ENCODE results near the gene ATP11A. TPM values are rescaled to one million over a fixed set of nuclear protein-coding genes. Genes with fewer than 3 reads are reported as not detected.

ATP11A gene
- total and polyA plus RNA-seq, 2 donors (not counting 3 experiments of a cell fraction or from before 2014, with no cell fraction given), result 16.5 to 88.1 TPM

GRCh38 chr13:112831196-112831595 lies 141.4 kb downstream of the ATP11A start:
- no peak overlapping the region for H2AFZ ChIP-seq (ENCODE audit: low read depth, low read length)
- no peaks in the 10 kb centered on the region for H3K79me2 ChIP-seq (ENCODE audit: control insufficient read depth, insufficient read depth, low read length)
- H4K20me1 ChIP-seq (replicated peaks; ENCODE audit: control insufficient read depth, extremely low read depth, insufficient read depth, low read length), result no peaks in the 10 kb centered on the region
- H3K27ac ChIP-seq (ENCODE audit: insufficient read depth, low read depth, low read length), result no peak overlapping the region
- H3K9me3 ChIP-seq (replicated peaks; ENCODE audit: control insufficient read depth, insufficient read depth, low read length), result no peaks in the 10 kb centered on the region
- no peak for FAIRE-seq
- intact Hi-C loops (cut with micrococcal nuclease) (no loop called here), dilution Hi-C loops (cut with MboI; ENCODE audit: extremely low pct_ligation_motif_present, low sequenced_read_pairs) (no loop called here)
- TF ChIP-seq MAX (IDR thresholded peaks at IDR 0.05; ENCODE audit: insufficient read depth, insufficient read length) (no peak), POLR2A (IDR thresholded peaks at IDR 0.05; ENCODE audit: low read depth, low read length) (no peak), JUN (IDR thresholded peaks at IDR 0.05; ENCODE audit: borderline replicate concordance, insufficient read depth, insufficient read length, low read depth) (no peak), GATA2 (IDR thresholded peaks at IDR 0.05; ENCODE audit: insufficient read depth, insufficient read length, low read depth, low read length) (no peak)
- H3K4me1 ChIP-seq (ENCODE audit: control insufficient read depth, extremely low read depth, insufficient read depth, low read length), result no peaks in the 10 kb centered on the region
- CTCF ChIA-PET, result no interaction called here
- no TSS peak for BruUV-seq (replicated peaks)
- no peak for DNase-seq (ENCODE audit: low read depth, low spot score)
- H3K27me3 ChIP-seq (ENCODE audit: control insufficient read depth in 2 of 2, insufficient read depth in 2 of 2, low read length in 2 of 2), result no peaks in the 10 kb centered on the region
- H3K9ac ChIP-seq (replicated peaks; ENCODE audit: extremely low read depth, insufficient read depth, low read length), result no peak overlapping the region
- H3K4me3 ChIP-seq (replicated peaks in 1 of 3; ENCODE audit: insufficient read depth in 1 of 3, low read depth in 1 of 3, low read length in 3 of 3), result no peak overlapping the region
- H3K9me1 ChIP-seq (replicated peaks; ENCODE audit: control insufficient read depth, extremely low read depth, insufficient read depth, low read length), result no peaks in the 10 kb centered on the region
- peaks cover 2 to 54% of the 10 kb centered on the region in 2 experiments for H3K36me3 ChIP-seq (ENCODE audit: control insufficient read depth in 2 of 2, extremely low read depth in 1 of 2, insufficient read depth in 2 of 2, low read length in 2 of 2)
- H3K4me2 ChIP-seq (ENCODE audit: insufficient read depth, low read length), result no peak overlapping the region
- POLR2A ChIA-PET, result no interaction called here

GRCh38 chr13:112831801-112832200 lies 142.0 kb downstream of the ATP11A start:
- Histone ChIP-seq H3K4me2 (ENCODE audit: insufficient read depth, low read length) (no peak overlapping the region), H3K9ac (replicated peaks; ENCODE audit: extremely low read depth, insufficient read depth, low read length) (no peak overlapping the region), H3K9me3 (replicated peaks; ENCODE audit: control insufficient read depth, insufficient read depth, low read length) (no peaks in the 10 kb centered on the region), H3K36me3 (ENCODE audit: control insufficient read depth in 2 of 2, extremely low read depth in 1 of 2, insufficient read depth in 2 of 2, low read length in 2 of 2) (peaks cover 2 to 54% of the 10 kb centered on the region in 2 experiments), H3K4me1 (ENCODE audit: control insufficient read depth, extremely low read depth, insufficient read depth, low read length) (no peaks in the 10 kb centered on the region), H3K27ac (ENCODE audit: insufficient read depth, low read depth, low read length) (no peak overlapping the region), H3K9me1 (replicated peaks; ENCODE audit: control insufficient read depth, extremely low read depth, insufficient read depth, low read length) (no peaks in the 10 kb centered on the region), H4K20me1 (replicated peaks; ENCODE audit: control insufficient read depth, extremely low read depth, insufficient read depth, low read length) (no peaks in the 10 kb centered on the region), H2AFZ (ENCODE audit: low read depth, low read length) (no peak overlapping the region), H3K4me3 (replicated peaks in 1 of 3; ENCODE audit: insufficient read depth in 1 of 3, low read depth in 1 of 3, low read length in 3 of 3) (no peak overlapping the region), H3K27me3 (ENCODE audit: control insufficient read depth in 2 of 2, insufficient read depth in 2 of 2, low read length in 2 of 2) (no peaks in the 10 kb centered on the region), H3K79me2 (ENCODE audit: control insufficient read depth, insufficient read depth, low read length) (no peaks in the 10 kb centered on the region)
- ChIA-PET POLR2A (no interaction called here), CTCF (no interaction called here)
- intact Hi-C loops (cut with micrococcal nuclease) (no loop called here), dilution Hi-C loops (cut with MboI; ENCODE audit: extremely low pct_ligation_motif_present, low sequenced_read_pairs) (no loop called here)
- DNase-seq (ENCODE audit: low read depth, low spot score) (no peak), FAIRE-seq (no peak)
- no TSS peak for BruUV-seq (replicated peaks)
- TF ChIP-seq CTCF (IDR thresholded peaks at IDR 0.05; ENCODE audit: extremely low read depth in 1 of 2, insufficient read depth in 1 of 2, low read depth in 1 of 2, low read length in 2 of 2) (no peak), JUN (IDR thresholded peaks at IDR 0.05; ENCODE audit: borderline replicate concordance, insufficient read depth, insufficient read length, low read depth) (no peak), MAX (IDR thresholded peaks at IDR 0.05; ENCODE audit: insufficient read depth, insufficient read length) (no peak), MYC (IDR thresholded peaks at IDR 0.05; ENCODE audit: low read depth, low read length) (no peak), GATA2 (IDR thresholded peaks at IDR 0.05; ENCODE audit: insufficient read depth, insufficient read length, low read depth, low read length) (no peak), FOS (IDR thresholded peaks at IDR 0.05; ENCODE audit: borderline replicate concordance, insufficient read depth, low read length) (no peak), POLR2A (IDR thresholded peaks at IDR 0.05; ENCODE audit: low read depth, low read length) (no peak), POLR2AphosphoS5 (IDR thresholded peaks at IDR 0.05; ENCODE audit: insufficient read depth, low read depth, low read length) (no peak), EZH2 (IDR thresholded peaks at IDR 0.05; ENCODE audit: borderline replicate concordance, low read depth, low read length, severe bottlenecking) (no peak)

Data from endothelial cell of umbilical vein (primary cell).